Keratinocyte (primary cell): Measurements from ENCODE around the gene COL7A1. TPM values are rescaled to one million over a fixed set of nuclear protein-coding genes. Genes with fewer than 3 reads are reported as not detected.
"Not testable (repeated sequence)": the region's sequence is repeated elsewhere in the genome, so short reads cannot be mapped to it uniquely, and the experiment has no call there.

Experiments
- DNase-seq: peaks from one replicate; pipeline ENCODE4 v3.0.0-alpha.2; 2011; ENCODE audit warnings: low read depth, missing footprints, low spot score
- FAIRE-seq: peaks from 2 replicates; lab custom pipeline; 2011; peaks lifted over from hg19 to GRCh38; lab: Jason Lieb, UNC
- H2AFZ ChIP-seq: 2 replicates; pipeline ENCODE4 v1.6.0; 2012; ENCODE audit warnings: low read length, control low read depth, inconsistent platforms; ENCODE audit not compliant: control insufficient read depth
- H3K27ac ChIP-seq: 2 replicates; pipeline ENCODE4 v1.5.1; 2011; ENCODE audit warnings: low read length; ENCODE audit not compliant: control insufficient read depth, insufficient read depth
- H3K27me3 ChIP-seq: 3 replicates; pipeline ENCODE4 v1.6.0; 2011; ENCODE audit warnings: low read length; ENCODE audit not compliant: control insufficient read depth, insufficient read depth; ENCODE audit errors: extremely low read depth
- H3K36me3 ChIP-seq, 2 experiments: 2 replicates in 1 of 2; 3 replicates in 1 of 2; pipeline ENCODE4 v1.5.1; 2011; ENCODE audit warnings: low read length in 2 of 2, mild to moderate bottlenecking in 1 of 2; ENCODE audit not compliant: control insufficient read depth in 2 of 2, insufficient read depth in 2 of 2; ENCODE audit errors: extremely low read depth in 1 of 2
- H3K4me1 ChIP-seq: 3 replicates; pipeline ENCODE4 v1.5.1; 2011; ENCODE audit warnings: low read length; ENCODE audit not compliant: control insufficient read depth, insufficient read depth; ENCODE audit errors: extremely low read depth
- H3K4me2 ChIP-seq: 3 replicates; pipeline ENCODE4 v1.6.0; 2011; ENCODE audit warnings: low read depth, low read length; ENCODE audit not compliant: control insufficient read depth, insufficient read depth; ENCODE audit errors: extremely low read depth
- H3K4me3 ChIP-seq, 3 experiments: fragments of 200-600 bp in 1 of 3; sonication (generic) in 1 of 3; 2 replicates in 2 of 3; 3 replicates in 1 of 3; pipeline ENCODE4 v1.5.1; 2011 to 2016; ENCODE audit warnings: low read length in 3 of 3, mild to moderate bottlenecking in 3 of 3, control low read depth in 2 of 3, inconsistent platforms in 1 of 3, low read depth in 1 of 3, mixed read lengths in 1 of 3, mixed run types in 1 of 3, moderate library complexity in 1 of 3; ENCODE audit not compliant: control insufficient read depth in 2 of 3, insufficient read depth in 2 of 3; ENCODE audit errors: extremely low read depth in 1 of 3
- H3K79me2 ChIP-seq: 2 replicates; pipeline ENCODE4 v1.6.0; 2012; ENCODE audit warnings: low read length; ENCODE audit not compliant: control insufficient read depth, insufficient read depth
- H3K9ac ChIP-seq: 3 replicates; pipeline ENCODE4 v1.6.0; 2011; ENCODE audit warnings: low read length; ENCODE audit not compliant: control insufficient read depth, insufficient read depth; ENCODE audit errors: extremely low read depth
- H3K9me1 ChIP-seq: 3 replicates; pipeline ENCODE4 v1.6.0; 2011; ENCODE audit warnings: low read length; ENCODE audit not compliant: control insufficient read depth, insufficient read depth; ENCODE audit errors: extremely low read depth
- H3K9me3 ChIP-seq: 2 replicates; pipeline ENCODE4 v1.5.1; 2012; ENCODE audit warnings: low read depth, low read length; ENCODE audit not compliant: control insufficient read depth
- H4K20me1 ChIP-seq: 3 replicates; pipeline ENCODE4 v1.6.0; 2011; ENCODE audit warnings: low read length; ENCODE audit not compliant: control insufficient read depth, insufficient read depth; ENCODE audit errors: extremely low read depth
- EZH2 ChIP-seq: IDR thresholded peaks from one replicate; pipeline ENCODE4 v1.6.1; 2012; ENCODE audit warnings: inconsistent platforms, mild to moderate bottlenecking, low read length, moderate library complexity
- dilution Hi-C: fragments of 300-500 bp; cut with MboI; formaldehyde crosslinking; loops from one replicate; pipeline ENCODE4 v1.7.0; 2020; ENCODE audit warnings: low sequenced_read_pairs; ENCODE audit not compliant: extremely low pct_ligation_motif_present
- polyA plus RNA-seq, 5 experiments: library from polyadenylated mRNA; depleted of rRNA in 3 of 5; stranded (reverse) in 3 of 5; stranded (forward) in 1 of 5; unstranded in 1 of 5; fragments of >200 nt; gene quantifications; 1 replicate in 1 of 5; 2 replicates in 3 of 5; 3 replicates in 1 of 5; pipeline versions ENCODE4 v1.2.1 to v1.2.3, GENCODE V29; 2011 to 2012; ENCODE audit warnings: missing spikeins in 2 of 5, low read depth in 1 of 5, low replicate concordance in 1 of 5
- TF ChIP-seq, protein P1 (sequence below), 3 experiments: IDR thresholded peaks in 1 of 3; conservative IDR thresholded peaks in 1 of 3; optimal IDR thresholded peaks in 1 of 3; 2 replicates in 2 of 3; 3 replicates in 1 of 3; pipeline versions ENCODE3 to v1.5.1; 2011; ENCODE audit warnings: low read length in 3 of 3, mild to moderate bottlenecking in 3 of 3, moderate library complexity in 2 of 3, control low read depth in 1 of 3, inconsistent platforms in 1 of 3; ENCODE audit not compliant: insufficient read depth in 2 of 3; ENCODE audit errors: extremely low read depth in 1 of 3

COL7A1 gene
- polyA plus RNA-seq, 1 donor (not counting 4 experiments of a cell fraction or from before 2014, with no cell fraction given) = 59.4 TPM

DNA sequence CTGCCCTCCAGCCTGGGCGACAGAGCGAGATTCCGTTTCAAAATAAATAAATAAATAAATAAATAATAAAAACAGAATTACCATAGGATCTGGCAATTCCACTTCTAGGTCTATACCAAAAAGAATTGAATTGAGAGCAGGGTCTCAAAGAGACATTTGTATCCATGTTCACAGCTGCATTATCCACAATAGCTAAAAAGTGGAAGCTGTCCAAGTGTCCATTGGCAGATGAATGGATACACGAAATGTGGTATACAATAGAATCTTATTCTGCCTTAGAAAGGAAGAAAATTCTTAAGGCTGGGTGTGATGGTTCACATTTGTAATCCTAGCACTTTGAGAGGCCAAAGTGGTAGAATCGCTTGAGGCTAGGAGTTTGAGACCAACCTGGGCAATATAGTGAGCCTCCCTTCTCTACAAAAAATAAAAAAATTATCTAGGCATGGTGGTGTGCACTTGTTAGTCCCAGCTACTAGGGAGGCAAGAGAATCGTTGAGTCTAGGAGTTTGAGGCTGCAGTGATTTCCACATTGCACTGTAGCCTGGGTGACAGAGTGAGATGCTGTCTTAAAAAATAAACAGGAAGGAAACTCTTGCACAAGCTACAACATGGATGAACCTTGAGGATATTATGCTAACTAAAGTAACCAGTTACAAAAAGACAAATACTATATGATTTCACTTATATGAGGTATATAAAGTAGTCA lies 62.7 kb downstream of the COL7A1 start:
- H3K27ac ChIP-seq = no peak overlapping the region
- H3K27me3 ChIP-seq = no peaks in the 10 kb centered on the region
- FAIRE-seq (no peak), DNase-seq (no peak)
- no peak overlapping the region for H3K4me2 ChIP-seq
- no peak overlapping the region for H3K4me3 ChIP-seq
- dilution Hi-C loops = no loop called here
- peaks cover 11% of the 10 kb centered on the region for H3K4me1 ChIP-seq
- H3K79me2 ChIP-seq = no peaks in the 10 kb centered on the region
- no peaks in the 10 kb centered on the region for H4K20me1 ChIP-seq
- peaks cover 20 to 29% of the 10 kb centered on the region in 2 experiments for H3K36me3 ChIP-seq
- no peak overlapping the region for H3K9ac ChIP-seq
- H2AFZ ChIP-seq = no peak overlapping the region
- H3K9me1 ChIP-seq = no peaks in the 10 kb centered on the region
- H3K9me3 ChIP-seq = no peaks in the 10 kb centered on the region
- TF ChIP-seq, protein P1, sequence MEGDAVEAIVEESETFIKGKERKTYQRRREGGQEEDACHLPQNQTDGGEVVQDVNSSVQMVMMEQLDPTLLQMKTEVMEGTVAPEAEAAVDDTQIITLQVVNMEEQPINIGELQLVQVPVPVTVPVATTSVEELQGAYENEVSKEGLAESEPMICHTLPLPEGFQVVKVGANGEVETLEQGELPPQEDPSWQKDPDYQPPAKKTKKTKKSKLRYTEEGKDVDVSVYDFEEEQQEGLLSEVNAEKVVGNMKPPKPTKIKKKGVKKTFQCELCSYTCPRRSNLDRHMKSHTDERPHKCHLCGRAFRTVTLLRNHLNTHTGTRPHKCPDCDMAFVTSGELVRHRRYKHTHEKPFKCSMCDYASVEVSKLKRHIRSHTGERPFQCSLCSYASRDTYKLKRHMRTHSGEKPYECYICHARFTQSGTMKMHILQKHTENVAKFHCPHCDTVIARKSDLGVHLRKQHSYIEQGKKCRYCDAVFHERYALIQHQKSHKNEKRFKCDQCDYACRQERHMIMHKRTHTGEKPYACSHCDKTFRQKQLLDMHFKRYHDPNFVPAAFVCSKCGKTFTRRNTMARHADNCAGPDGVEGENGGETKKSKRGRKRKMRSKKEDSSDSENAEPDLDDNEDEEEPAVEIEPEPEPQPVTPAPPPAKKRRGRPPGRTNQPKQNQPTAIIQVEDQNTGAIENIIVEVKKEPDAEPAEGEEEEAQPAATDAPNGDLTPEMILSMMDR (optimal IDR thresholded peaks at IDR 0.05 in 1 of 3, IDR thresholded peaks at IDR 0.05 in 1 of 3, conservative IDR thresholded peaks at IDR 0.05 in 1 of 3; ENCODE audit: extremely low read depth in 1 of 3, insufficient read depth in 2 of 3, low read length in 3 of 3) = no peak
- TF ChIP-seq EZH2 = no peak

DNA sequence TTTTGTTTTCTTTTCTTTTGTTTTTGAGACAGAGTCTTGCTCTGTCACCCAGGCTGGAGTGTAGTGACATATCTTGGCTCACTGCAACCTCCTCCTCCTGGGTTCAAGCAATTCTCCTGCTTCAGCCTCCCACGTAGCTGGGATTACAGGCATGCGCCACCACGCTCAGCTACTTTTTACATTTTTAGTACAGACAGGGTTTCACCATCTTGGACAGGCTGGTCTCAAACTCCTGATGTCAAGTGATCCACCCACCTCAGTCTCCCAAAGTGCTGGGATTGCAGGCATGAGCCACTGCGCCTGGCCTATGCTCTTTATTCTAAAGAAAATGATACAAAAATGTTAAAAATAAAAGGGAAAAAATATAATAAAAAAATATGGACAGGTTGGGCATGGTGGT lies 64.4 kb downstream of the COL7A1 start:
- H3K4me1 ChIP-seq, H3K27me3 ChIP-seq, H3K27ac ChIP-seq, DNase-seq, H3K9me1 ChIP-seq, H2AFZ ChIP-seq, FAIRE-seq, H3K4me3 ChIP-seq, H3K9ac ChIP-seq, H3K9me3 ChIP-seq, H3K79me2 ChIP-seq, H3K4me2 ChIP-seq, H4K20me1 ChIP-seq, dilution Hi-C loops: not testable (repeated sequence)
- peaks cover 7 to 22% of the 10 kb centered on the region in 2 experiments for H3K36me3 ChIP-seq

DNA sequence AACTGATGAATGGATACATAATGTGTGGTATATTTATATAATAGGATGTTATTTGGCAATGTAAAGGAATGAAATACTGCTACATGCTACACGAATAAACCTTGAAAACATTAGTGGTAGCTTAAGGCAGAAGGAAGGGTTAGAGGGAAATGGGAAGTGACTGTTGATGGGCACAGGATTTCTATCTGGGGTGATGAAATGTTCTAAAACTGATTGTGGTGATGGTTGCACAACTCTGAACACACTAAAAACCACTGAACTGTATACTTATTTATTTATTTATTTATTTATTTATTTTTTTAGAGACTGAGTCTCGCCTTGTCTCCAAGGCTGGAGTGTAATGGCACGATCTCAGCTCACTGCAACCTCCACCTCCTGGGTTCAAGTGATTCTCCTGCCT lies 66.4 kb downstream of the COL7A1 start:
- Histone ChIP-seq H3K4me1 (no peaks in the 10 kb centered on the region), H3K27ac (no peak overlapping the region), H3K4me2 (no peak overlapping the region), H3K4me3 (no peak overlapping the region), H3K27me3 (no peaks in the 10 kb centered on the region), H2AFZ (no peak overlapping the region), H3K9ac (no peak overlapping the region), H3K9me1 (no peaks in the 10 kb centered on the region), H3K9me3 (no peaks in the 10 kb centered on the region), H4K20me1 (no peaks in the 10 kb centered on the region), H3K79me2 (no peaks in the 10 kb centered on the region), H3K36me3 (peaks cover 16 to 17% of the 10 kb centered on the region in 2 experiments)
- DNase-seq = no peak
- TF ChIP-seq EZH2 = no peak
- TF ChIP-seq, protein P1 (optimal IDR thresholded peaks at IDR 0.05 in 1 of 3, IDR thresholded peaks at IDR 0.05 in 1 of 3, conservative IDR thresholded peaks at IDR 0.05 in 1 of 3; ENCODE audit: extremely low read depth in 1 of 3, insufficient read depth in 2 of 3, low read length in 3 of 3) = no peak
- no peak for FAIRE-seq
- dilution Hi-C loops = no loop called here
